Endothelial cell of umbilical vein (primary cell): ENCODE measurements around the gene POLG. TPM values are rescaled to one million over a fixed set of nuclear protein-coding genes. Genes with fewer than 3 reads are reported as not detected.

Source experiments
- BruUV-seq: library from RNA; stranded (reverse); fragments of 400-500 nt; replicated peaks from 2 replicates; lab custom pipeline; 2021; lab: Mats Ljungman, UMichigan
- CTCF ChIA-PET: fragments of 300-600, 350-600 bp; sonication (Branson Sonifier 250); formaldehyde crosslinking; loops from one replicate; lab custom pipeline; 2021; ENCODE audit warnings: antibody characterized with exemption, inconsistent platforms; lab: Charles Lee
- POLR2A ChIA-PET: fragments of 300-600, 350-600 bp; sonication (Branson Sonifier 250); formaldehyde crosslinking; loops from one replicate; lab custom pipeline; 2021; ENCODE audit warnings: antibody characterized with exemption, inconsistent platforms; lab: Charles Lee
- DNase-seq: peaks from one replicate; pipeline ENCODE4 v3.0.0-alpha.2; 2011; ENCODE audit warnings: low read depth, low spot score
- FAIRE-seq: peaks from 2 replicates; lab custom pipeline; 2011; peaks lifted over from hg19 to GRCh38; lab: Jason Lieb, UNC
- H2AFZ ChIP-seq: 2 replicates; pipeline ENCODE4 v1.6.0; 2012; ENCODE audit warnings: low read depth, low read length, control low read depth, inconsistent platforms
- H3K27ac ChIP-seq: 2 replicates; pipeline ENCODE4 v1.5.1; 2011; ENCODE audit warnings: low read depth, mild to moderate bottlenecking, control low read depth, low read length, moderate library complexity; ENCODE audit not compliant: insufficient read depth
- H3K27me3 ChIP-seq, 2 experiments: 2 replicates each; pipeline versions ENCODE4 v1.6.0 to v1.6.1; 2011; ENCODE audit warnings: low read length in 2 of 2, mixed read lengths in 1 of 2; ENCODE audit not compliant: control insufficient read depth in 2 of 2, insufficient read depth in 2 of 2
- H3K36me3 ChIP-seq, 2 experiments: 2 replicates in 1 of 2; 3 replicates in 1 of 2; pipeline ENCODE4 v1.5.1; 2011; ENCODE audit warnings: low read length in 2 of 2, mild to moderate bottlenecking in 1 of 2, moderate library complexity in 1 of 2; ENCODE audit not compliant: control insufficient read depth in 2 of 2, insufficient read depth in 2 of 2; ENCODE audit errors: extremely low read depth in 1 of 2
- H3K4me1 ChIP-seq: 3 replicates; pipeline ENCODE4 v1.5.1; 2011; ENCODE audit warnings: mild to moderate bottlenecking, low read length; ENCODE audit not compliant: control insufficient read depth, insufficient read depth; ENCODE audit errors: extremely low read depth
- H3K4me2 ChIP-seq: 2 replicates; pipeline ENCODE4 v1.6.1; 2011; ENCODE audit warnings: low read length, control low read depth, mixed read lengths; ENCODE audit not compliant: insufficient read depth
- H3K4me3 ChIP-seq, 3 experiments: fragments of 200-600 bp in 1 of 3; sonication (generic), shearing (Covaris generic) in 1 of 3; replicated peaks in 1 of 3; 2 replicates each; pipeline ENCODE4 v1.5.1; 2011 to 2016; ENCODE audit warnings: control low read depth in 3 of 3, low read length in 3 of 3, mild to moderate bottlenecking in 2 of 3, inconsistent platforms in 1 of 3, low read depth in 1 of 3, moderate library complexity in 1 of 3; ENCODE audit not compliant: insufficient read depth in 1 of 3
- H3K79me2 ChIP-seq: 2 replicates; pipeline ENCODE4 v1.6.0; 2012; ENCODE audit warnings: low read length, inconsistent platforms; ENCODE audit not compliant: control insufficient read depth, insufficient read depth
- H3K9ac ChIP-seq: replicated peaks from 2 replicates; pipeline ENCODE3; 2011; ENCODE audit warnings: low read length, control low read depth; ENCODE audit not compliant: insufficient read depth; ENCODE audit errors: extremely low read depth
- H3K9me1 ChIP-seq: replicated peaks from 3 replicates; pipeline ENCODE4 v1.6.0; 2011; ENCODE audit warnings: mild to moderate bottlenecking, low read length; ENCODE audit not compliant: control insufficient read depth, insufficient read depth; ENCODE audit errors: extremely low read depth
- H3K9me3 ChIP-seq: replicated peaks from 2 replicates; pipeline ENCODE4 v1.5.1; 2012; ENCODE audit warnings: low read length, inconsistent platforms; ENCODE audit not compliant: control insufficient read depth, insufficient read depth
- H4K20me1 ChIP-seq: replicated peaks from 2 replicates; pipeline ENCODE3; 2011; ENCODE audit warnings: mild to moderate bottlenecking, low read length; ENCODE audit not compliant: control insufficient read depth, insufficient read depth; ENCODE audit errors: extremely low read depth
- EZH2 ChIP-seq: IDR thresholded peaks from 2 replicates; pipeline ENCODE4 v1.6.1; 2012; ENCODE audit warnings: borderline replicate concordance, low read depth, mild to moderate bottlenecking, moderate library complexity, low read length, inconsistent platforms; ENCODE audit not compliant: severe bottlenecking
- FOS ChIP-seq: IDR thresholded peaks from 2 replicates; pipeline ENCODE4 v1.6.1; 2011; ENCODE audit warnings: mild to moderate bottlenecking, low read length, moderate library complexity, borderline replicate concordance; ENCODE audit not compliant: insufficient read depth
- GATA2 ChIP-seq: IDR thresholded peaks from 2 replicates; pipeline ENCODE4 v1.7.0; 2011; ENCODE audit warnings: low read depth, mild to moderate bottlenecking, moderate library complexity, mixed read lengths, low read length; ENCODE audit not compliant: insufficient read length, insufficient read depth
- JUN ChIP-seq: IDR thresholded peaks from 2 replicates; pipeline ENCODE4 v1.6.1; 2011; ENCODE audit warnings: borderline replicate concordance, low read depth; ENCODE audit not compliant: insufficient read length, insufficient read depth
- MYC ChIP-seq: IDR thresholded peaks from one replicate; pipeline ENCODE4 v1.6.1; 2011; ENCODE audit warnings: mild to moderate bottlenecking, low read depth, low read length
- POLR2A ChIP-seq: IDR thresholded peaks from 2 replicates; pipeline ENCODE4 v1.6.1; 2012; ENCODE audit warnings: low read depth, mild to moderate bottlenecking, control low read depth, low read length
- POLR2AphosphoS5 ChIP-seq: IDR thresholded peaks from 2 replicates; pipeline ENCODE4 v1.6.1; 2012; ENCODE audit warnings: low read depth, mild to moderate bottlenecking, control low read depth, low read length, moderate library complexity; ENCODE audit not compliant: insufficient read depth
- dilution Hi-C: fragments of 300-500 bp; cut with MboI; formaldehyde crosslinking; loops from one replicate; pipeline ENCODE4 v1.15.0; 2019; ENCODE audit warnings: low sequenced_read_pairs; ENCODE audit not compliant: extremely low pct_ligation_motif_present
- intact Hi-C: fragments of 100-400 bp; cut with micrococcal nuclease; formaldehyde crosslinking; loops from one replicate; pipeline ENCODE4 v1.10.0; 2022
- polyA plus RNA-seq, 4 experiments: library from polyadenylated mRNA; depleted of rRNA in 3 of 4; stranded (reverse) in 3 of 4; unstranded in 1 of 4; fragments of >200 nt; gene quantifications; 2 replicates each; pipeline versions ENCODE4 v1.2.1 to v1.2.3, GENCODE V29; 2011 to 2012; ENCODE audit warnings: missing spikeins in 1 of 4
- total RNA-seq: library from RNA; stranded (reverse); gene quantifications from 2 replicates; pipeline ENCODE4 v1.2.3, GENCODE V29; 2021
- TF ChIP-seq, protein P1 (sequence below): IDR thresholded peaks from 2 replicates; pipeline ENCODE4 v1.6.1; 2011; ENCODE audit not compliant: insufficient read depth, insufficient read length
- TF ChIP-seq, protein P2 (sequence below), 2 donors: IDR thresholded peaks; 1 replicate in 1 of 2; 2 replicates in 1 of 2; pipeline ENCODE4 v1.5.1; 2011; ENCODE audit warnings: low read length in 2 of 2, mild to moderate bottlenecking in 2 of 2, moderate library complexity in 2 of 2, control low read depth in 1 of 2, inconsistent platforms in 1 of 2, low read depth in 1 of 2; ENCODE audit not compliant: insufficient read depth in 1 of 2; ENCODE audit errors: extremely low read depth in 1 of 2

Gene POLG
- total and polyA plus RNA-seq, 2 donors (not counting 3 experiments of a cell fraction or from before 2014, with no cell fraction given), result 36.6 to 77.7 TPM

DNA sequence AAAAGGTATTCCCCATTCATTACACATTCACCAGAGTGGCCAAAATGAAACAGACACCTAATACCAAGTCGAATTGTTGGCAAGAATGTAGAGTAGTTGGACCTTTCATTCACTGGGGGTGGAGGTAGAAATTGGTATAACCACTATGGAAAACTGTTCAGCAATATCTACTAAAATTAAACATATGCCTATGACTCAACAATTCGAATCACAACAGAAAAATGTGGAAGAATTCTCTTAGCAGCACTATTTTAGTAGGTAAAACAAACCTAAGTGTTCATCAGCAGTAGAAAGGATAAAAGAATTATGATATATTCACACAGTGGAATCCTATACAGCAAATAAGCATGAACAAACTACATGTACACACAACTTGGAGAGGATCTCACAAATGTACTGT lies 30.6 kb downstream of the POLG start:
- peaks cover 6% of the 10 kb centered on the region for H3K4me1 ChIP-seq
- BruUV-seq, result no TSS peak
- no peak for FAIRE-seq
- no peak for DNase-seq
- H3K9ac ChIP-seq, result no peak overlapping the region
- ChIA-PET CTCF (no interaction called here), POLR2A (no interaction called here)
- intact Hi-C loops (no loop called here), dilution Hi-C loops (no loop called here)
- TF ChIP-seq POLR2AphosphoS5 (no peak), POLR2A (no peak), EZH2 (no peak), FOS (no peak), GATA2 (no peak)
- no peaks in the 10 kb centered on the region for H3K27me3 ChIP-seq
- H3K36me3 ChIP-seq, result peaks cover 0 to 6% of the 10 kb centered on the region in 2 experiments
- H3K79me2 ChIP-seq, result no peaks in the 10 kb centered on the region
- no peaks in the 10 kb centered on the region for H3K9me3 ChIP-seq
- H3K9me1 ChIP-seq, result no peaks in the 10 kb centered on the region
- H3K27ac ChIP-seq, result no peak overlapping the region
- H4K20me1 ChIP-seq, result no peaks in the 10 kb centered on the region
- no peak overlapping the region for H3K4me3 ChIP-seq
- H2AFZ ChIP-seq, result no peak overlapping the region
- H3K4me2 ChIP-seq, result no peak overlapping the region

DNA sequence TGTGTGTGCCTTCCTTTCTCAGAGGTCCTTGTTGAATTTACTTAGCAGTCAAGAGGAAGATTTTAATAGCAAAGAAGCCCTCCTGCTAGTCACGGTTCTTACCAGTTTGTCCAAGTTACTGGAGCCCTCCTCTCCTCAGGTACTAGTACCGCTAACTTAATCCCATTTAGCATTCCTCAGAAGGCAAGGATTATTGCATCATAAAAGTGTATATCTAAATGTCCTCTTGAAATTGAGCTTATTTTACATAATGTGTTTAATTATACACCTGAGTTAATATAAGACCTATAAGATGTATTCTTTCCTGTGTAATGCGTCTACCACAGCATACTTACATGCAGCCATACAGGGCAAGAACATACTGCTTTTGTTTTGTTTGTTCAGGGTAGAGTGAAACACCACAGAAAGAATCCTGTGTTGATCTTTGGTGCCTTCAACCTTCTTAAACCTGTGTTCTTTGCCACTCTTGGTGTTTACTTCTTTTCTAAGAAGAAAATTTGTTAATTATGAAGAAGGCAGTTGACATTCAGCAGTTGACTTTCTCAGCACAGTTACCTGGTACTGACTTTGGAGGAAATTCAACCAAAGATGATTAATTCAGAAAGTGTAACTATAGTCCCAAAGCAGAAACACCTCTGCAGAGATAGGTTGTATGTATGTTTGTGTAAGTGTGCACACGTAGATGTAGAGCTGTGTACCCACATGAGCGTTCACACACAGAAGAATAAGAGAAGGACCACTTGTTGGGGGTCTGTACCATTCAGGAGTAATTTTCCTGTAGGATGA lies 33.1 kb downstream of the POLG start:
- H3K4me1 ChIP-seq, result no peaks in the 10 kb centered on the region
- H3K27ac ChIP-seq, result no peak overlapping the region
- no peaks in the 10 kb centered on the region for H3K27me3 ChIP-seq
- ChIA-PET POLR2A (no interaction called here), CTCF (interaction anchor here (0.9 to 6.3 kb wide), 2 partner anchors 11 to 95 kb away, joined by 3 to 104 read pairs; no protein-coding TSS in a partner anchor)
- dilution Hi-C loops (no loop called here), intact Hi-C loops (no loop called here)
- no peaks in the 10 kb centered on the region for H3K79me2 ChIP-seq
- TF ChIP-seq POLR2A (no peak), FOS (no peak), GATA2 (no peak), MYC (no peak), JUN (no peak), POLR2AphosphoS5 (no peak), EZH2 (no peak)
- TF ChIP-seq, protein P1, sequence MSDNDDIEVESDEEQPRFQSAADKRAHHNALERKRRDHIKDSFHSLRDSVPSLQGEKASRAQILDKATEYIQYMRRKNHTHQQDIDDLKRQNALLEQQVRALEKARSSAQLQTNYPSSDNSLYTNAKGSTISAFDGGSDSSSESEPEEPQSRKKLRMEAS, result no peak
- TF ChIP-seq, protein P2, sequence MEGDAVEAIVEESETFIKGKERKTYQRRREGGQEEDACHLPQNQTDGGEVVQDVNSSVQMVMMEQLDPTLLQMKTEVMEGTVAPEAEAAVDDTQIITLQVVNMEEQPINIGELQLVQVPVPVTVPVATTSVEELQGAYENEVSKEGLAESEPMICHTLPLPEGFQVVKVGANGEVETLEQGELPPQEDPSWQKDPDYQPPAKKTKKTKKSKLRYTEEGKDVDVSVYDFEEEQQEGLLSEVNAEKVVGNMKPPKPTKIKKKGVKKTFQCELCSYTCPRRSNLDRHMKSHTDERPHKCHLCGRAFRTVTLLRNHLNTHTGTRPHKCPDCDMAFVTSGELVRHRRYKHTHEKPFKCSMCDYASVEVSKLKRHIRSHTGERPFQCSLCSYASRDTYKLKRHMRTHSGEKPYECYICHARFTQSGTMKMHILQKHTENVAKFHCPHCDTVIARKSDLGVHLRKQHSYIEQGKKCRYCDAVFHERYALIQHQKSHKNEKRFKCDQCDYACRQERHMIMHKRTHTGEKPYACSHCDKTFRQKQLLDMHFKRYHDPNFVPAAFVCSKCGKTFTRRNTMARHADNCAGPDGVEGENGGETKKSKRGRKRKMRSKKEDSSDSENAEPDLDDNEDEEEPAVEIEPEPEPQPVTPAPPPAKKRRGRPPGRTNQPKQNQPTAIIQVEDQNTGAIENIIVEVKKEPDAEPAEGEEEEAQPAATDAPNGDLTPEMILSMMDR (IDR thresholded peaks at IDR 0.05; ENCODE audit: extremely low read depth in 1 of 2, insufficient read depth in 1 of 2, low read depth in 1 of 2, low read length in 2 of 2), result no peak
- H3K36me3 ChIP-seq, result peaks cover 0 to 6% of the 10 kb centered on the region in 2 experiments
- H3K9ac ChIP-seq, result no peak overlapping the region
- no peaks in the 10 kb centered on the region for H4K20me1 ChIP-seq
- no peaks in the 10 kb centered on the region for H3K9me3 ChIP-seq
- no peak overlapping the region for H3K4me3 ChIP-seq
- H3K9me1 ChIP-seq, result no peaks in the 10 kb centered on the region
- no peak for FAIRE-seq
- H2AFZ ChIP-seq, result no peak overlapping the region
- no peak for DNase-seq
- no TSS peak for BruUV-seq
- H3K4me2 ChIP-seq, result no peak overlapping the region
